Measurements from ENCODE around the gene CELF4.
"Not testable (repeated sequence)": the region's sequence is repeated elsewhere in the genome, so short reads cannot be mapped to it uniquely, and the experiment has no call there.

The CELF4 gene

DNA sequence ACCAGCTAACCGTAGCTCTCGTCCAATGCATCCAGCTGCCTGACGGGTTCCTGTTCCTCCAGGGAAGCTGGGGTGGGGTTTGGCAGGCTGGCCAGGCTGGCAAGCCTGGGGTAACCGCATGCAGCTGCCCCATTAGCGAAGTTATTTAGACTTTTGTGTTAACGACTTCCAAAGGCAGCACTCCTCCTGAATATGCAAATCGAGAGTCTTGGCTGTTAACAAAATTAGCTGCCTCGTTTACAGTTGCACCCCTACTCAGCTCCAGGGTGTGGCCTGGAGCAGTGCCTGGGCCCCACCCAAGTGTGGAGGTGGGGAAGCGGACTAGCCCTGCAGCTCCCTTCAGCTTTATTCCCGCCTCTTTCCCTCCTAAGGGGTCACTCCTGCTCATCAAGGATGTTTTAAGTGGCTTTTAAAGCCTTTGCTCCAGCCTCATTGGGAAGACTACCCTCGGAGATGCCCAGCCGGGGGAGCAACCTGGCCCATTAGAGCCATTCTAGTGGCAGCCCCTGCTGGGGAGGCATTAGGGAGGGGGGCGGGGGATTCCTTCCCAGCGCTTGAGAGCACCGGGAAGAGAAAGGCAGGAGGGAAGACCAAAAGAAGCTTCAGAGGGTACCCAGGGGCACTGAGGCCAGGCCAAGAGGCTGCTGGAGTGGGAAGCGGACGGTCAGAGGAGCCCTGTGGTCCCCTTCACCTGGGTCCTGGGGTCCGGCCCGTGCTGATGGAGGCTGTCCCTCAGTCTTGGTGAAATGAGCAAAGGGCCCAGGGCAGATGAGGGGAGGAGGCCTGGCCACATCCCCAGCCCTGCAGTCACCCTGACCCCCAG, 204.1 kb downstream of the CELF4 start:
- DNase-seq (ENCODE audit: low spot score) (no peak), ATAC-seq (ENCODE audit: low read depth) (no peak)
- H3K9me3 ChIP-seq (ENCODE audit: severe bottlenecking) = no peaks in the 10 kb centered on the region
- TF ChIP-seq, protein P1, sequence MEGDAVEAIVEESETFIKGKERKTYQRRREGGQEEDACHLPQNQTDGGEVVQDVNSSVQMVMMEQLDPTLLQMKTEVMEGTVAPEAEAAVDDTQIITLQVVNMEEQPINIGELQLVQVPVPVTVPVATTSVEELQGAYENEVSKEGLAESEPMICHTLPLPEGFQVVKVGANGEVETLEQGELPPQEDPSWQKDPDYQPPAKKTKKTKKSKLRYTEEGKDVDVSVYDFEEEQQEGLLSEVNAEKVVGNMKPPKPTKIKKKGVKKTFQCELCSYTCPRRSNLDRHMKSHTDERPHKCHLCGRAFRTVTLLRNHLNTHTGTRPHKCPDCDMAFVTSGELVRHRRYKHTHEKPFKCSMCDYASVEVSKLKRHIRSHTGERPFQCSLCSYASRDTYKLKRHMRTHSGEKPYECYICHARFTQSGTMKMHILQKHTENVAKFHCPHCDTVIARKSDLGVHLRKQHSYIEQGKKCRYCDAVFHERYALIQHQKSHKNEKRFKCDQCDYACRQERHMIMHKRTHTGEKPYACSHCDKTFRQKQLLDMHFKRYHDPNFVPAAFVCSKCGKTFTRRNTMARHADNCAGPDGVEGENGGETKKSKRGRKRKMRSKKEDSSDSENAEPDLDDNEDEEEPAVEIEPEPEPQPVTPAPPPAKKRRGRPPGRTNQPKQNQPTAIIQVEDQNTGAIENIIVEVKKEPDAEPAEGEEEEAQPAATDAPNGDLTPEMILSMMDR (IDR thresholded peaks at IDR 0.05; ENCODE audit: poor library complexity, severe bottlenecking) = no peak
- H3K36me3 ChIP-seq (ENCODE audit: low read depth) = no peaks in the 10 kb centered on the region
- H3K27me3 ChIP-seq (ENCODE audit: insufficient read depth, poor library complexity, severe bottlenecking) = no peaks in the 10 kb centered on the region
- H3K27ac ChIP-seq (ENCODE audit: poor library complexity, severe bottlenecking) = no peak overlapping the region
- no peaks in the 10 kb centered on the region for H3K4me1 ChIP-seq (ENCODE audit: insufficient read depth, poor library complexity, severe bottlenecking)
- no peak overlapping the region for H3K4me3 ChIP-seq (ENCODE audit: severe bottlenecking)

DNA sequence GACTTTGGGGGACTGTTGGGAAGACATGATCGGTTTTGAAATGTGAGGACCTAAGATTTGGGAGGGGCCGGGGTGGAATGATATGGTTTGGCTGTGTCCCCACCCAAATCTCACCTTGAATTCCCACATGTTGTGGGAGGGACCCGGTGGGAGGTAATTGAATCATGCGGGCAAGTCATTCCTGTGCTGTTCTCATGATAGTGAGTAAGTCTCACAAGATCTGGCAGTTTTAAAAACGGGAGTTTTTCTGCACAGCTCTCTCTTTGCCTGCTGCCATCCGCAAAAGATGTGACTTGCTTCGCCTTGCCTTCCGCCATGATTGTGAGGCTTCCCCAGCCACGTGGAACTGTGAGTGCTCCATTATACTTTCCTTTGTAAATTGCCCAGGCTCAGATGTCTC, 207.5 kb downstream of the CELF4 start:
- DNase-seq (ENCODE audit: low spot score); ATAC-seq (ENCODE audit: low read depth); H3K27me3 ChIP-seq (ENCODE audit: insufficient read depth, poor library complexity, severe bottlenecking): not testable (repeated sequence)

DNA sequence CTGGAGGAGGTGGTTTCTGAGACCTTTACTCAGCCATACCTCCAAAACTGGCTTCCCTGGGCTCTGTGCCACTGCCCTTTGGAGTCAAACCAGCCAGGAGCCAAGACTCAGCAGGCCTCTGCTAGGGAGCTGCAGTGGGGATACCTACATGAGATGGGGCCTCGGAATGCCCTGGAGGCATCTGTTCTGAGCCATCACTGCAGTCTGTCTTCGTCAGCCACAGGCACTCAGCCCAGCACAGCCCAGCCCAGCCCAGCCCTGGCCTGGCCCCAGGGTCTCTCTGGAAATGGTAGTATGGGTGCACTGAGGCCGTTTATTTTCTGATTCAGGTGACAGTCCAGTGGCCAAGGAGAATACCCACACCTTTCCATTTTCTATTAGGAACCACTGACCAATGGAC, 209.8 kb downstream of the CELF4 start:
- Histone ChIP-seq H3K4me1 (ENCODE audit: insufficient read depth, poor library complexity, severe bottlenecking) (no peaks in the 10 kb centered on the region), H3K27ac (ENCODE audit: poor library complexity, severe bottlenecking) (no peak overlapping the region), H3K9me3 (ENCODE audit: severe bottlenecking) (no peaks in the 10 kb centered on the region), H3K4me3 (ENCODE audit: severe bottlenecking) (no peak overlapping the region), H3K27me3 (ENCODE audit: insufficient read depth, poor library complexity, severe bottlenecking) (no peaks in the 10 kb centered on the region), H3K36me3 (ENCODE audit: low read depth) (no peaks in the 10 kb centered on the region)
- DNase-seq (ENCODE audit: low spot score) (no peak), ATAC-seq (ENCODE audit: low read depth) (no peak)
- TF ChIP-seq, protein P1 (IDR thresholded peaks at IDR 0.05; ENCODE audit: poor library complexity, severe bottlenecking) = no peak

More for the DNA sequence above, 207.5 kb downstream of the CELF4 start:
- H3K4me1 ChIP-seq (ENCODE audit: insufficient read depth, poor library complexity, severe bottlenecking); H3K36me3 ChIP-seq (ENCODE audit: low read depth); H3K9me3 ChIP-seq (ENCODE audit: severe bottlenecking); H3K4me3 ChIP-seq (ENCODE audit: severe bottlenecking); H3K27ac ChIP-seq (ENCODE audit: poor library complexity, severe bottlenecking): not testable (repeated sequence)

DNA sequence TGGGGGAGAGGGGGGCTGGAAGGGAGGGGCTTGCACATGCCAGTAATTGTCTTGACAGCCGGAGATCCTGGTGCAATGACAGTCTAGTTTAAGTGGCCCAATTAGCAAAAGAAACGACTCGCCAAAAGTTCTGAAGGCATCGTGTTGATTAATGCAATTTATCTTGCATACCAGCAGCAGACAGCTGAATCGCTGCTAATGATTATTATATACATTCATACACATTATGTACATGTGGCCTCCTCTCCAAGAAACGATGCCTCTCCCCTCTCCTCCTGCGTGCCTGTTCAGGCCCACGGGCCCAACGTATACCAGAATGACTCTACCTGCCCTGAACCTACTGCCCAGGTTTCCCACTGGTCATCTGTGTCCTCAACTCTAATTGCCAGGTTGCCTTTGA, 214.5 kb downstream of the CELF4 start:
- Histone ChIP-seq H3K36me3 (ENCODE audit: low read depth) (no peaks in the 10 kb centered on the region), H3K4me1 (ENCODE audit: insufficient read depth, poor library complexity, severe bottlenecking) (no peaks in the 10 kb centered on the region), H3K27me3 (ENCODE audit: insufficient read depth, poor library complexity, severe bottlenecking) (no peaks in the 10 kb centered on the region), H3K4me3 (ENCODE audit: severe bottlenecking) (no peak overlapping the region), H3K9me3 (ENCODE audit: severe bottlenecking) (no peaks in the 10 kb centered on the region), H3K27ac (ENCODE audit: poor library complexity, severe bottlenecking) (no peak overlapping the region)
- DNase-seq (ENCODE audit: low spot score) = no peak
- TF ChIP-seq, protein P1 (IDR thresholded peaks at IDR 0.05; ENCODE audit: poor library complexity, severe bottlenecking) = no peak
- ATAC-seq (ENCODE audit: low read depth) = no peak

DNA sequence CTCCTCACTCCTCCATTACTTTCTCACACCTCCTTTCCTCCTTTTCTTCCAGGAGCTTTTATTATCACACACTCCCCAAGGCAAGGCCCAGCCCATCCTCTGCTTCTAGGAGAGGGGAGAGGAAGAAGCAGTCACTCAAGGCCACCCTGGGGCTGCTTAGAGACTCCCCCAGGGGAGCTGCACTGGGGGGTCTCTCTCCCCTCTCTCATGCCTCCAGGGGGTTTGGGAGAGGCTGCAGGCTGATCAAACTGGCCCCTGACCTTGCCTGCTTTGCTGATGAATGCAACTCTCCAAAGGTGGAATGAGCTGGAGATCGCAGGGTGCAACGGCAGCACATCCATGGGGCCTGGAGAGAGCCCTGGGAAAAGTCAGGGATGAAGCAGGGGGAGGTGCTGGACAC, 216.9 kb downstream of the CELF4 start:
- H3K36me3 ChIP-seq (ENCODE audit: low read depth) = no peaks in the 10 kb centered on the region
- no peak for DNase-seq (ENCODE audit: low spot score)
- TF ChIP-seq, protein P1 (IDR thresholded peaks at IDR 0.05; ENCODE audit: poor library complexity, severe bottlenecking) = no peak

More for the DNA sequence above, 216.9 kb downstream of the CELF4 start:
- peaks cover 4% of the 10 kb centered on the region for H3K27me3 ChIP-seq (ENCODE audit: insufficient read depth, poor library complexity, severe bottlenecking)
- H3K27ac ChIP-seq (ENCODE audit: poor library complexity, severe bottlenecking) = no peak overlapping the region
- H3K9me3 ChIP-seq (ENCODE audit: severe bottlenecking) = no peaks in the 10 kb centered on the region
- no peaks in the 10 kb centered on the region for H3K4me1 ChIP-seq (ENCODE audit: insufficient read depth, poor library complexity, severe bottlenecking)
- ATAC-seq (ENCODE audit: low read depth) = no peak
- H3K4me3 ChIP-seq (ENCODE audit: severe bottlenecking) = no peak overlapping the region

All from RWPE2 (cell line).